ENCODE results near the gene SLC17A2.

Gene SLC17A2

GRCh38 chr6:25918083-25918683 lies 12.3 kb downstream of the SLC17A2 start:
- peak in 1 of 5 experiments; percentile 53 for DNase-seq

GRCh38 chr6:25916789-25917490 lies 13.6 kb downstream of the SLC17A2 start:
- DNase-seq, result no peak

- DNase-seq, result no peak
These were observed 14.2 kb downstream of the SLC17A2 start for GRCh38 chr6:25916330-25916729.

- DNase-seq, result no peak
These were observed 16.8 kb downstream of the SLC17A2 start for GRCh38 chr6:25913741-25914140.

- DNase-seq, result no peak
These were observed 19.1 kb downstream of the SLC17A2 start for GRCh38 chr6:25911351-25911750.

- no peak for DNase-seq
These were observed 22.9 kb downstream of the SLC17A2 start for GRCh38 chr6:25907475-25908014.

GRCh38 chr6:25903467-25904099 lies 26.9 kb downstream of the SLC17A2 start:
- no peak for DNase-seq

- DNase-seq, result no peak
These were observed 28.4 kb downstream of the SLC17A2 start for GRCh38 chr6:25902071-25902470.

GRCh38 chr6:25900843-25901242 lies 29.6 kb downstream of the SLC17A2 start:
- DNase-seq, result no peak

GRCh38 chr6:25899580-25900408 lies 30.7 kb downstream of the SLC17A2 start:
- no peak for DNase-seq

GRCh38 chr6:25899123-25899522 lies 31.4 kb downstream of the SLC17A2 start:
- DNase-seq, result no peak

- DNase-seq, result no peak
These were observed 32.1 kb downstream of the SLC17A2 start for GRCh38 chr6:25898289-25898977.

- DNase-seq, result no peak
These were observed 34.2 kb downstream of the SLC17A2 start for GRCh38 chr6:25896252-25896651.

GRCh38 chr6:25895771-25896170 lies 34.7 kb downstream of the SLC17A2 start:
- no peak for DNase-seq

GRCh38 chr6:25893778-25894177 lies 36.7 kb downstream of the SLC17A2 start:
- no peak for DNase-seq

GRCh38 chr6:25892877-25893276 lies 37.6 kb downstream of the SLC17A2 start:
- no peak for DNase-seq

GRCh38 chr6:25889877-25890853 lies 40.3 kb downstream of the SLC17A2 start:
- peak in 1 of 5 experiments; percentile 34 for DNase-seq

- no peak for DNase-seq
These were observed 41.9 kb downstream of the SLC17A2 start for GRCh38 chr6:25888626-25889025.

GRCh38 chr6:25886066-25886465 lies 44.4 kb downstream of the SLC17A2 start:
- no peak for DNase-seq

GRCh38 chr6:25883991-25884390 lies 46.5 kb downstream of the SLC17A2 start:
- DNase-seq, result no peak

GRCh38 chr6:25883536-25883935 lies 47.0 kb downstream of the SLC17A2 start:
- no peak for DNase-seq

Data from T-helper 2 cell (primary cell).